Effector memory CD4-positive, alpha-beta T cell (primary cell): ENCODE results near the gene ALOX15B.
"Not testable (repeated sequence)": the region's sequence is repeated elsewhere in the genome, so short reads cannot be mapped to it uniquely, and the experiment has no call there.

ENCODE experiments used
- DNase-seq, 3 donors: peaks; one replicate each; pipeline ENCODE4 v3.0.0-alpha.2; 2020
- H3K27ac ChIP-seq: 2 replicates; pipeline ENCODE4 v1.7.0; 2013; ENCODE audit warnings: mild to moderate bottlenecking, low read length, moderate library complexity; ENCODE audit not compliant: insufficient read depth, poor library complexity, severe bottlenecking
- H3K27me3 ChIP-seq: replicated peaks from 2 replicates; pipeline ENCODE4 v1.7.0; 2013; ENCODE audit warnings: mild to moderate bottlenecking, low read length; ENCODE audit not compliant: insufficient read depth, control insufficient read depth, poor library complexity, severe bottlenecking
- H3K36me3 ChIP-seq: 2 replicates; pipeline ENCODE4 v1.7.0; 2013; ENCODE audit warnings: mild to moderate bottlenecking, low read length, moderate library complexity; ENCODE audit not compliant: control insufficient read depth, insufficient read depth
- H3K4me1 ChIP-seq: 2 replicates; pipeline ENCODE4 v1.7.0; 2013; ENCODE audit warnings: low read length, mild to moderate bottlenecking; ENCODE audit not compliant: control insufficient read depth, insufficient read depth, poor library complexity, severe bottlenecking
- H3K4me3 ChIP-seq: 2 replicates; pipeline ENCODE4 v1.7.0; 2013; ENCODE audit warnings: low read length, low read depth, mild to moderate bottlenecking; ENCODE audit not compliant: insufficient read depth, poor library complexity, severe bottlenecking
- H3K9me3 ChIP-seq: 2 replicates; pipeline ENCODE4 v1.7.0; 2013; ENCODE audit warnings: mild to moderate bottlenecking, low read length, moderate library complexity; ENCODE audit not compliant: control insufficient read depth

The ALOX15B gene

DNA sequence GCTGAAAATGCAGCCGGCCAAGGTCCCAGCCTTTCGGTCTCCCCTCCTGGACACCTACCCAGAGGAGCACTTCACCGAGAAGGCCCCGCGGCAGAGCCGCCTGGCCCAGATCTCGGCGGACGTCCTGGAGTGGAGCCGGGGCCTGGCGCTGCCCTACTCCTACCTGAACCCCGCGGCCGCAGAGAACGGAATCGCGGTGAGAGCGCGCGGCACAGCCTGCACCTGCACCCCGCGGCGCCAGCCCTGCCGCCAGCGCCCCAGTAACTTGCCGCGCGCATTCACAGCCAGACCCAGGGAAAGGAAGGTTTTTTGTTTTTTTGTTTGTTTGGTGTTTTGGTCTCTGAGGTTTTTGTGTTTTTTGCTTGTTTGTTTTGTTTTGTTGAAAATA, 33.5 kb downstream of the ALOX15B start:
- H3K4me3 ChIP-seq, result peak overlapping the region; percentile 52
- peaks cover 21% of the 10 kb centered on the region for H3K27me3 ChIP-seq
- H3K36me3 ChIP-seq, result no peaks in the 10 kb centered on the region
- H3K27ac ChIP-seq, result no peak overlapping the region
- no peaks in the 10 kb centered on the region for H3K9me3 ChIP-seq
- peaks cover 23% of the 10 kb centered on the region for H3K4me1 ChIP-seq
- DNase-seq, result no peak

DNA sequence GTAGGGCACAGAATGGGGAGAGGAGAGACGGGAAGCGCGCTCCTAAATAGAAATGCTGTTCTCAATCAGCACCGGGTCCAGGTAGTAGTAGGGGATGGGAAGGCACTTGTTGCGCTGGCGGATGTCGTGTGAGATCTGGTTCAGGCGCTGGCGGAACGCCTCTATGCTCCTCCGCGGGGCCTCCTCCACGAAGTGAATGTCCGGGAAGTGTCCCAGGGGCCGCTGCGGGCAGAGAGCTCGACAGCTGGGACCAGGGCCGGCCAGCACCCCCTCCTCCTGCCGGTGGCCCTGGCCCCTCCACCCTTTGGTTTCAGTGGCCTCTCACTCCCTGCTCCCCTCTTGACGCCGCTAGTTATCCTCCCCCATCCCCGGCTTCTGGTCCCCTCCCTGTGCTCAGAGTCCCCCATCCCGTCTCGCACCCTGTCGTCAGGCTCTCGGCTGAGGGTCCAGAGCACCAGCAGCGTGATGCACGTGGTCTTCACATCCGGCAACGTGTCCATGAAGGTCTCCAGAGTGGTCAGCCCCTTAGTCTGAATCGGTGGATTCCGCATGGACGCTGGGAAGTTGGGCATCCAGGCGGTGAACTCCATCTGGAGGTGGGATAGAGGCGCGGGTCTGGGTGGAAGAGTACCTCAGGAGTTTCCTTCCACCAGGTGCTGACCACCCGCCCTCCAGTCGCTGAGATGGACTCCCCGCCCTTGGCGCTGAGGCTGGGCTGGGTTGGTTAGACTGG, 34.0 kb downstream of the ALOX15B start:
- H3K4me1 ChIP-seq, result peaks cover 23% of the 10 kb centered on the region
- H3K36me3 ChIP-seq, result no peaks in the 10 kb centered on the region
- H3K9me3 ChIP-seq, result no peaks in the 10 kb centered on the region
- H3K27ac ChIP-seq, result no peak overlapping the region
- no peak for DNase-seq
- H3K27me3 ChIP-seq, result peaks cover 21% of the 10 kb centered on the region
- H3K4me3 ChIP-seq, result peak overlapping the region; percentile 52

DNA sequence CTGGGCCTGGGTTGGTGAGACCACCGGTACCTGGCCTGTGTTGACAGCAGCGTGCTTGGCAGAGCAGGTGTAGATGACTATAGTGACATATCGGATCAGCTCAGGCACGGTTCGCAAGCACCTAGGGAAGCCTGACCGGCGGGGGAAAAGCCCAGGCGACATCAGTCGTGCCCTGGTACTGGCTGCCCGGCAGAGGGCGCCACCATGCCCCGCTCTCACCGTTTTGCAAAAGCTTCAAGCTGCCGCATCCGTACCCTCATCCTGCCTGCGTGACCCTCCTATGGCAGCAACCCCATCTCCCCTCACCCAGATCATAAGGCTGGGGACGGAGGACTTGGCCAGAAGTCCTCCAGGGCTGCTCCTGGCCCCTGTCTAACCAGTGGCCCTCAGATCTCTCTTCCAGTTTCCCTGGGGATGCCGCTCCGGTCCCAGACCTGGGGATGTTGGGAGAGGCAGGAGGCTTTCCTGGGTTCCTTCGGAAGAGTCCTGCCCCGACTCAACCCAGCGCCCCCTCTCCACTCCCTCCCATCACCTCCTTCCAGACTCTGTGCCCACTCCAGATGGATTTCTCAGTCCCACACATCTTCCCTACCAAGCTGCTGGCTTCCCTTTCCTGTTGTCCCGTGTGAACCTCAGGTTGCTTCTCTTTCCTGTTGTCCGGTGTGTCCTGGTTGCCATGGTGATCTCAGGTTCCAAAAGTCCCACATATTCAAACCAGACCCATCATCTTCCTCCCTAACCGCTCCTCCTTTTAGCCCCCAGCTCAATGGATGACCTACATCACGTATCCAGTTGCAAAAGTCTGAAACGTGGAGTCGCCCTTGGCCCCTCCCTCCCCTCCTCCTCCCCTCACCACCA, 35.0 kb downstream of the ALOX15B start:
- no peaks in the 10 kb centered on the region for H3K9me3 ChIP-seq
- no peaks in the 10 kb centered on the region for H3K36me3 ChIP-seq
- peak; percentile 67 to 78 (median 70) for DNase-seq
- H3K27me3 ChIP-seq, result peaks cover 21% of the 10 kb centered on the region
- H3K27ac ChIP-seq, result no peak overlapping the region
- peak overlapping the region; percentile 52 for H3K4me3 ChIP-seq
- H3K4me1 ChIP-seq, result peaks cover 23% of the 10 kb centered on the region

DNA sequence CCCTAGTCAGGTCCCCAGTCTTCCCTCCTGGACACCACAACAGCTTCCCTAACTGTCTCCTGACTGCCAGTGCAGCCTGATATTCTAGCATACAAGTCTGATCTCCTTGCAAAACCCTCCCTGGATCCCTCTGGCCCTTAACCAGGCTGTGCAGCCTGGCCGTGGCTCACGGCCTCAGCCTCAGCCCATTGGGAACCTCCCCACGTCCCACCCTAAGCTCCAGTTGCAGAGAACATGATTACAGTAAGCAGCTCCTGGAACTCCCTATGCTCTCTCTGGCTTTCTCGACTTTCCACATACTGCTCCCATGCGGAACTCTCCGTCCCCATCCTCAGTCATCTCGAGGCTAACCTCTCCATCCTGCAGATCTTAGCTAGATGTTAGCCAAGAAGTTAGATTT, 35.7 kb downstream of the ALOX15B start:
- Histone ChIP-seq H3K36me3 (no peaks in the 10 kb centered on the region), H3K27me3 (peaks cover 21% of the 10 kb centered on the region), H3K4me1 (peaks cover 25% of the 10 kb centered on the region), H3K4me3 (no peak overlapping the region), H3K27ac (no peak overlapping the region), H3K9me3 (no peaks in the 10 kb centered on the region)
- no peak for DNase-seq

DNA sequence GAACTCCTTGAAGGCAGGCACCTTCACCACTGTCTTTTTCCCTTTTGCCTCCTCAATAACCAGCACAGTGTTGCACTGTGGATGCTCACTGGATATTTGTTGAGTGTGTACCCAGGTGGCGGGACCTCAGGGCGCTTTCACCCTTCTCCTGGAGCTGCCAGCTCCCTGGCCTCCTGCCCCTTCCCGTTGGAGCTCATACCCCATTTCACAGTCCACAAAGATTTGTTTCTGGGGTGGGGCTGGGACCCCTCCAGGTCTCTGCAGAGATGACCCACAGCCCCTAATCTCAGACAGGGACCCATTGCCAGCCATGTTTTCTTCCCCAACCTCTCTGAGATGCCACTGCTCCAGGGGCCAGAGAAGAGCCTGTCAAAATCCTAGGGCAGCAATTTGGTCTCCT, 36.2 kb downstream of the ALOX15B start:
- no peak overlapping the region for H3K27ac ChIP-seq
- no peak for DNase-seq
- H3K36me3 ChIP-seq, result no peaks in the 10 kb centered on the region
- peaks cover 21% of the 10 kb centered on the region for H3K27me3 ChIP-seq
- H3K9me3 ChIP-seq, result no peaks in the 10 kb centered on the region
- no peak overlapping the region for H3K4me3 ChIP-seq
- peaks cover 29% of the 10 kb centered on the region for H3K4me1 ChIP-seq

DNA sequence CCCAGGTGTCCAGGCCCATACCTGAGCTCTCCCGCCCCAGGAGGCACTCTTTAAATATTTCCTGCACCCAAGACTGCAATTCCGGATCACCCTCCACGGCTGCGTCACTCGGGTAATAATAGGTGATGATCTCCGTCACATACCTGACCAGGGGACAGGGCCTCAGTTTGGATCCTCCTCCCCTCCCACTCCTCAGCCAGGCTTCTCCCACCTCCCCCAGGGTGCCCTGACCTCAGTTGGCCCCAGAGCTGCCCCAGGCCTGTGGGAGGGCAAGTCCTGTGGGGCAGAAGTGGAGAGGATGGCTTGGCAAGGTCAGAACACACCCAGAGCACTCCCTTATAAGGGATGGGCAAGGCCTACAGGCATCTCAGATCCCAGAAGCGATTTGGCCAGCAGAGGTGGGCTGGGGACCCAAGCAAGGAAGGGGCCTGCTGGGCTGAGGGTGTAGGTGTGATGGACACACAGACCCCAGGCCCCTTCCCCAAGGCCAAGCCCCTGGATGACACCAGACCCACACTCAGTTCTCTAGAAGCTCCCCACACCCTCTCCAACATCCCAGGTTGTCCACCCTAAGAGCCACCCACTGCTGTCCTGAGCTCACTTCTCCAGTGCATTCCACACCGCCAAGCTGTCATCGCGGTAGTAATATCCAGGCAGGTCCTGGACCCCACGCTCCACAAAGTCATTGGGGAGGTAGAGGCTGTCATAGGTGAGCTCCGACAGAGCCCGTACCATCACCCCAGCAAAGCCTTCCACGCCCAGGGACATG, 36.9 kb downstream of the ALOX15B start:
- peaks cover 33% of the 10 kb centered on the region for H3K4me1 ChIP-seq
- no peak overlapping the region for H3K4me3 ChIP-seq
- no peak overlapping the region for H3K27ac ChIP-seq
- DNase-seq, result no peak
- H3K9me3 ChIP-seq, result no peaks in the 10 kb centered on the region
- H3K36me3 ChIP-seq, result no peaks in the 10 kb centered on the region
- peaks cover 21% of the 10 kb centered on the region for H3K27me3 ChIP-seq

DNA sequence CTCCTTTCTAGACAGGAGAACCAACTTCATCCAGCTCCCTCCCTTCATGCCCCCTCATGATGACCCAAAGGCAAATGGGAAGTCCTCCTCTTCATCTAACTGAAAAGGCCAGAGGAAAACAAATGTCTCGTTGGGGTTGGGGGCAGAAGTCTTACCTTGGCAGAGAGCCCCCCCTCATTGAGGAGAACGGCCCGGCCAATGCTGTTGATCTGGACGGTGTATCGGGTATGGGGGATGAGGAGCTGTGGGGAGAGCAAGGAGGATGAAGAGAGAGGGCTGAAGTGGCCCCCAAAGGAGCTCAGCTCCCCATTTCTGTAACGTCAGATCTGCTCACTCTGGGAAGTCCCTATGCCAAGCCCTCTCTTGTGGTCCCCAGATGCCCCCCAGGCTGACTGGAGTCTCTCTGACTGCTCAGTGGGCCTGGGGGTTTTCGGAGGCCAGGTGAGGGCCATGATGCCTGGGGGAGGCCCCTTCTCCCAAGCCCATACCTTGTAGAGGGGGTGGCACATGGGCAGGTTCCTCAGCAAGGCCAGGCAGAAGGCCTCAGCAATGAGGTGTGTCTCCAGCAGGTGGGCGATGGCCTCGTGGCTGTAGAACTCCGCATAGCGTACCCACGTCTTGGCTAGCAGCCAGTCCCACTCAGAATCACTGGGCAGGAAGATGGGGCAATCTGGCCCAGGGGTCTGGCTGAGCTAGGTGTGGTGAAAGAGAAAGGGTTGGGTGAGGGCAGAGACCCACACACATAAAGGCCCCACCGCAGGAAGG, 37.8 kb downstream of the ALOX15B start:
- no peak for DNase-seq
- no peaks in the 10 kb centered on the region for H3K9me3 ChIP-seq
- H3K27ac ChIP-seq, result no peak overlapping the region
- peaks cover 33% of the 10 kb centered on the region for H3K4me1 ChIP-seq
- peaks cover 21% of the 10 kb centered on the region for H3K27me3 ChIP-seq
- H3K4me3 ChIP-seq, result no peak overlapping the region
- H3K36me3 ChIP-seq, result no peaks in the 10 kb centered on the region

DNA sequence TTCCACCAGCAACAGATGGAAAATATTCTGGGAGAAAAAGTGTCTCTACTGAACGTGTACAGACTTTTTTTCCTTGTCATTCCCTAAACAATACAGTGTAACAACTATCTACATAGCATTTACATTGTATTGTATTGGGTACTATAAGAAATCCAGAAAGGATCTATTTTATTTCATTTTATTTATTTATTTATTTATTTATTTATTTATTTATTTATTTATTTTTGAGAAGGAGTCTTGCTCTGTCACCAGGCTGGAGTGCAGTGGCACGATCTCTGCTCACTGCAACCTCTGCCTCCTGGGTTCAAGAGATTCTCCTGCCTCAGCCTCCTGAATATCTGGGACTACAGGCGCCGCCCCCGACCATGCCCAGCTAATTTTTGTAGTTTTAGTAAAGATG, 39.1 kb downstream of the ALOX15B start:
- Histone ChIP-seq H3K4me1 (peaks cover 24% of the 10 kb centered on the region), H3K27me3 (peaks cover 17% of the 10 kb centered on the region)
- H3K27ac ChIP-seq, H3K4me3 ChIP-seq, H3K9me3 ChIP-seq, DNase-seq, H3K36me3 ChIP-seq: not testable (repeated sequence)

DNA sequence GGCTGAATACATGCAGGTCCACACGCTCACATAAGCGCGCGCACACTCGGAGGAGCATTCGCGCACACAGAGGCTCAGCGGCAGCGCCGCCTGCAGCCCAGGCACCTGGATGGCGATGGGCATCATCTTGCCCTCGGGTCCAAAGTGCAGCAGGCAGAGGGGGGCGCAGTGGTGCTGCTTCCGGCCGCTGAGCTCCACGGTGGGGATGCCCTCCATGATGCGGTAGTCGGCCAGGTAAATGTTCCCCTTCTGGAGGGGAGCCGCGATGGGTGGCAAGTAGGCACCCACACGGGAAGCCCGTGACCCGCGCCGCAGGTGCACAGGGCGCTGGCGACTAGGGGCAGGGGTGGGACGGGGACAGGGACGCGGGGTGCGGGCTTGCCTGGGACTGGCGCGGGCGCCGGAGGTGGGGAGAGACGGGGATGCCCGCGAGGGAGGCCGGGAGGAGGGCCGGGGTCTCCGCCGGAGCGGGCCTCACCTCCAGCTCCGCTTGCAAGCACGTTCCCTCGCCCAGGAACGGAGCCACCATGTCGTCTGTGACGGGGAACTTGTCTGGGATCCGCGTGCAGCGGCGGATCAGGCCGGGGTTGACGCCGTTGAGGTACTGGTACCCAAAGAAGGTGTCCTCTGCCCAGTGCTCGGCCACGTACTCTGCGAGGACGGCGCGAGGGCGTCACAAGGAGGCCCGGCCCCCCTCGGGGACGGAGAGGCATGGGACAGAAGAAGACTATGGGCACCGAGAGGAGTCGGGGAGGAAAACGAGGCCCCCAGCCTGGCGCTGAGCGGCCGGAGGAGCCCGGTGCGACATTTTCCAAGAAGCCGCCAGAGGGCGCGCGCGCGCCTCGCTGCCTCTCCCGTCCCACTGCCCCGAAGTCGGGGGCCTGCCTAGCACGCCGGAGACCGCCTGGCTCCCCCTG, 40.7 kb downstream of the ALOX15B start:
- H3K4me1 ChIP-seq, result peaks cover 10% of the 10 kb centered on the region
- peaks cover 3% of the 10 kb centered on the region for H3K27me3 ChIP-seq
- H3K36me3 ChIP-seq, result no peaks in the 10 kb centered on the region
- H3K27ac ChIP-seq, result peak overlapping the region; percentile 65
- H3K9me3 ChIP-seq, result no peaks in the 10 kb centered on the region
- peak; percentile 53 to 64 (median 59) for DNase-seq
- H3K4me3 ChIP-seq, result peak overlapping the region; percentile 73
